ENCODE data around the gene SPTB.

SPTB gene

DNA sequence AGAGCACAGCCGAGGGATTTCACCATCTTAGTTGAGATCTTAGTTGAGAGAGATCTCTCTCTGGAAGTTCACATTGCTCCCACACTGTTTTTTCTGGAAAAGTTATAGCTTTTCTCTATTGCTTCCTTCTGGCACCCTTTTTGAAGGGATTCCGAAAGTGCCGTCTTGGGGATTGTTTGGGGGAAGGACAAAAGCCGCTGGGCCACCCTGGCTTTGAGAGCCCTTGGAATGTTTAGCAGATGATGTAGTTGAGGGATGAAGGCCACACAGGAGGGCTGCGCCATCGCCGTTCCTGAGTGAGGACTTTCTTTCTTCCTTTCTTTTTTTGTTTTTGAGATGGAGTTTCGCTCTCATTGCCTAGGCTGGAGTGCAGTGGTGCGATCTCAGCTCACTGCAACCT, 157.8 kb downstream of the SPTB start:
- no peak for FAIRE-seq

DNA sequence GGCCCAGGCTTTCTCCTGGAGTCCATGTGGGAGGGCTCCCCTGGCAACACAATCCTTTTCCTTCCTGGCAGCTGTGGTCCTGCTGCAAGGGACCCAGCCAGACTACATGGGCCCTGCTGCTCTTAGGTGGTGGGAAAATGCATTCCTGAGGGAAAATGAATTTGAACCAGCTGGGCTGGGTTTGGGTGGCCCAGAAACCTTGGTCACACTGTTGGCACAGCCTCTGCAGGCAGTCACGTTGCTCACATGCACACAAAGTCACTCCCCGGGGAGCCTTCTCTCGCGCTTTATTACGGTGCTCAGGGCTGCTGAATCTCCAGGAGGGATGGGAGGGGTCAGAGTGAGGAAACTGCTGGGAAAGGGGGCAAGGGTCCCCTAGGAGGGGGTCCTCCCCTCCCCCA, 158.3 kb downstream of the SPTB start:
- no peak for DNase-seq (ENCODE audit: insufficient read length, low spot score)
- TF ChIP-seq SPI1 (IDR thresholded peaks at IDR 0.05; ENCODE audit: low read depth, low read length) (no peak), POLR2A (IDR thresholded peaks at IDR 0.05; ENCODE audit: low read depth, low read length) (no peak), POU2F2 (IDR thresholded peaks at IDR 0.05; ENCODE audit: low read depth, low read length) (no peak), POLR2AphosphoS5 (IDR thresholded peaks at IDR 0.05; ENCODE audit: low read depth, low read length) (no peak), TAF1 (IDR thresholded peaks at IDR 0.05; ENCODE audit: low read depth, low read length) (no peak), PAX5 (IDR thresholded peaks at IDR 0.05; ENCODE audit: insufficient read depth, low read length, severe bottlenecking) (no peak)
- no peak for FAIRE-seq

More for the DNA sequence above, 157.8 kb downstream of the SPTB start:
- TF ChIP-seq TAF1 (IDR thresholded peaks at IDR 0.05; ENCODE audit: low read depth, low read length) (no peak), SPI1 (IDR thresholded peaks at IDR 0.05; ENCODE audit: low read depth, low read length) (no peak), POU2F2 (IDR thresholded peaks at IDR 0.05; ENCODE audit: low read depth, low read length) (no peak), POLR2A (IDR thresholded peaks at IDR 0.05; ENCODE audit: low read depth, low read length) (no peak), POLR2AphosphoS5 (IDR thresholded peaks at IDR 0.05; ENCODE audit: low read depth, low read length) (no peak), PAX5 (IDR thresholded peaks at IDR 0.05; ENCODE audit: insufficient read depth, low read length, severe bottlenecking) (no peak)
- no peak for DNase-seq (ENCODE audit: insufficient read length, low spot score)

DNA sequence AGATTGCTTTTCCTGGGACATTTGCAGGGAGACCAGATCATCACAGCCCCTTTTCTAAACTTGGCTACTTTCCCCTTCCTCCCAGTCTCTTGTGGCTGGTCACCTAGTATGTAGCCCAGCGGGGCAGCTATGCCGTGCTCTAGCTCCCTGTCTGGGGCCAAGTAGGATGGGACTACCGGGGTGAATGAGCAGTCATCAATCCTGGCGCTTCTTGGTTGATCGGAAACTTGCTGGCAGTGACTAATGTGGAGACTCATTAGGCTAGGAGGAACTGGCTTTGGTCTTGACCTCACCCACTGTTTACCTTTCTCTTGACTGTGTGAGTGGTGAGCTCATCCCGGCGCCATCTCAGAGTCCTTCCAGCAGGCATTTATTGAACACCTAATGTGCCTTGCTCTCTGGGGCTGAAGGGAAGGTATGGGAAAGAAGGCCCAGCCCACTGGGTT, 159.6 kb downstream of the SPTB start:
- FAIRE-seq (no peak), DNase-seq (ENCODE audit: insufficient read length, low spot score) (no peak)
- no peak for TF ChIP-seq POLR2AphosphoS5 (IDR thresholded peaks at IDR 0.05; ENCODE audit: low read depth, low read length)
- TF ChIP-seq POLR2A (IDR thresholded peaks at IDR 0.05; ENCODE audit: low read depth, low read length) = no peak
- no peak for TF ChIP-seq SPI1 (IDR thresholded peaks at IDR 0.05; ENCODE audit: low read depth, low read length)

DNA sequence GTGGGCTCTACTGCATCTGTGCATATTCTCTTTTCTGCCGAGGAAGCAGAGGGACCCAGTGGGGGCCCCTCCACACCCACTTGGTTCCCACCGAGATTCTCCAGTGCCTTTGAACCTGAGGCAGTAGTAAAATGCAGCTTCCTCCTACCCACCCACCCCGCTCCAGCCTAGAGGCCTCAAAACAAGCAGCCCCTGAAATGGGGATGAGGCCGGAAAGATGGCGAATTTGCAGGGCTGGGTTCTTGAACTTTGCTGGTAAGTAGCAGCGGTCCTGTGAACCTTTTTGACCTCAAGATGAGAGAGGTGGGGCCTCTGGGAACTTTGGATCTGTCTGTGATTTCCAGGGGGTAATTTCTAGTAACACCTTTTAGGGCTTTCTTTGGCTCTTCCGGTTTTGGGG, 160.1 kb downstream of the SPTB start:
- FAIRE-seq (no peak), DNase-seq (ENCODE audit: insufficient read length, low spot score) (no peak)
- TF ChIP-seq POLR2A (IDR thresholded peaks at IDR 0.05; ENCODE audit: low read depth, low read length) (no peak), POU2F2 (IDR thresholded peaks at IDR 0.05; ENCODE audit: low read depth, low read length) (no peak), POLR2AphosphoS5 (IDR thresholded peaks at IDR 0.05; ENCODE audit: low read depth, low read length) (no peak), SPI1 (IDR thresholded peaks at IDR 0.05; ENCODE audit: low read depth, low read length) (no peak), TAF1 (IDR thresholded peaks at IDR 0.05; ENCODE audit: low read depth, low read length) (no peak)

DNA sequence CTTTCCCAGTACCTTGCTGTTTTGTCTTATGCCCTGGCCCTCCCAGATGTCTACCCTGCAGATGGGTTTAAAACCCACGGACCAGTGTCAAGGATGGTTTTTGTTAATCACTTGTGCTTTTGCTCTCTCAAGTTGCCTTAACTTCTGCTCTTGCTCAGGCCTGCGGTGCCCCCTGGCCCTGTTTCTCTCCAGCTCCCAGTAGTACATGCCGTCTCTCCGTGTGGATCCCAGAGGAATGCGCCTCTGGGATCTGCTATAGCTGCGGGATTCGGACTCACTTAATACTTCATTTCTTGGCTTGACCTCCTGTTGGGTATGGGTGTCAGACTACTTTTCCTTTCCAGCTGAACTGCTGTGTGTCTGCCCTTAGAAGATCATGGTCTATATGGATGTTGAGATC, 160.9 kb downstream of the SPTB start:
- TF ChIP-seq POLR2A (IDR thresholded peaks at IDR 0.05; ENCODE audit: low read depth, low read length) = no peak
- no peak for TF ChIP-seq TAF1 (IDR thresholded peaks at IDR 0.05; ENCODE audit: low read depth, low read length)
- TF ChIP-seq POLR2AphosphoS5 (IDR thresholded peaks at IDR 0.05; ENCODE audit: low read depth, low read length) = no peak
- no peak for TF ChIP-seq PAX5 (IDR thresholded peaks at IDR 0.05; ENCODE audit: insufficient read depth, low read length, severe bottlenecking)
- no peak for TF ChIP-seq SPI1 (IDR thresholded peaks at IDR 0.05; ENCODE audit: low read depth, low read length)
- no peak for TF ChIP-seq POU2F2 (IDR thresholded peaks at IDR 0.05; ENCODE audit: low read depth, low read length)
- no peak for DNase-seq (ENCODE audit: insufficient read length, low spot score)
- no peak for FAIRE-seq

DNA sequence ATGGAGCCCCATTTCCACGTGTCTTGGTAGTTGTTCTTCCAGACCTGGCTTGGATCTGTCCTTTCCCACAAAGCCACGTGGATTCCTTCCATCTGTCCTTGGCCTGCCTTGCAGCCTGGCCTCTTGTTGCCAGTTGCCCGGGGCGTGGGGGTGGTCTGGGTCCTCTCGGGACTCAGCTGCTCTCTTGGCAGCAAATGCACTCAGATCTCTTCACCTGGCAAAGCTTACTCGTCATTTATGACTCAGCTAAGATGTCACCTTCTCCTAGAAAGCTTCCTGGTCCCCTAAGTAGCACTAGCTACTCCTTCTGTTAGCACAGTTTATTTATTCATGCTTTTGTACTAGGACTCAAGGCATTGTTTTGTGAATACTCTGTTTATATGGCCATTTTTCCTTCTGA, 161.8 kb downstream of the SPTB start:
- FAIRE-seq (no peak), DNase-seq (ENCODE audit: insufficient read length, low spot score) (no peak)
- TF ChIP-seq POLR2A (IDR thresholded peaks at IDR 0.05; ENCODE audit: low read depth, low read length) (no peak), PAX5 (IDR thresholded peaks at IDR 0.05; ENCODE audit: insufficient read depth, low read length, severe bottlenecking) (no peak), POU2F2 (IDR thresholded peaks at IDR 0.05; ENCODE audit: low read depth, low read length) (no peak), POLR2AphosphoS5 (IDR thresholded peaks at IDR 0.05; ENCODE audit: low read depth, low read length) (no peak), TAF1 (IDR thresholded peaks at IDR 0.05; ENCODE audit: low read depth, low read length) (no peak), SPI1 (IDR thresholded peaks at IDR 0.05; ENCODE audit: low read depth, low read length) (no peak)

DNA sequence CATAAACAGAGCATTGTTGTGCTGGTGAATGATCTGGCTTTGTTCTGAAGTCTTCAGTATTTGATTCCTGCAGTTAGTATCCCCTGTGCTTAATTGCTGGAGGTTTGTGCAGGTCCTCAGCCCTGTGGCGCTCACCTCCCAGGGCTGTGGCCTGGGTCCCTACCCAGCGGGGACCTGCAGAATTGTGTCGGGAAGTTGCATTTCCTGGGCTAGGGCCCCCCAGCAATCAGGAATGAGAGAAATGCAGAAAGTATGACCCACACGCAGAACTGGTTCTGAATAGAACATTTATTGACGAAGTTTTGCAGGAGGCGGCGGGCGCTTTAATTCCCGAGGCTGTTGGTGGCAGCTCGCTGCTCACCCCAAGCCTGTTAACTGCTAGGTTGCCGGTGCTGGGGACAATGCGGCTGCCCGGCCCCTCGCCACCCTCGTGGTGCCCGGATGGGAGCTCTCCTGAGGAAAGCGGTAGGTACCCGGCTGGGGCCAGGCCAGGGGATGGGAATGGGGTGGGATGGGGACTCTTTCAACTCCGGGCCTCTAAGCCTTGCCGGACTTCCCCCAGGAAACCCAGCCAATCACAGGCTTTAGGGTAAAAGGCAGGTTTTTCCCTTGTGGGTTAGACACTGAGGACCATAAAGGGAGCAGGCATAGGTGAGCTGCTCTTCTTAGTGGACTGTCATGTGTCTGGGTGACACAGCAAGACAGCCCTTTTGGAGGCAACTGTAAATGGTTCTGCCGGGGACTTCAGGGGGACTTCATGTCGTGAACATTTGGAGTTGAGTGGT, 163.9 kb downstream of the SPTB start:
- FAIRE-seq = no peak
- no peak for DNase-seq (ENCODE audit: insufficient read length, low spot score)
- TF ChIP-seq POLR2A (IDR thresholded peaks at IDR 0.05; ENCODE audit: low read depth, low read length) (no peak), TAF1 (IDR thresholded peaks at IDR 0.05; ENCODE audit: low read depth, low read length) (no peak), SPI1 (IDR thresholded peaks at IDR 0.05; ENCODE audit: low read depth, low read length) (no peak), PAX5 (IDR thresholded peaks at IDR 0.05; ENCODE audit: insufficient read depth, low read length, severe bottlenecking) (no peak), POU2F2 (IDR thresholded peaks at IDR 0.05; ENCODE audit: low read depth, low read length) (no peak), POLR2AphosphoS5 (IDR thresholded peaks at IDR 0.05; ENCODE audit: low read depth, low read length) (no peak)

DNA sequence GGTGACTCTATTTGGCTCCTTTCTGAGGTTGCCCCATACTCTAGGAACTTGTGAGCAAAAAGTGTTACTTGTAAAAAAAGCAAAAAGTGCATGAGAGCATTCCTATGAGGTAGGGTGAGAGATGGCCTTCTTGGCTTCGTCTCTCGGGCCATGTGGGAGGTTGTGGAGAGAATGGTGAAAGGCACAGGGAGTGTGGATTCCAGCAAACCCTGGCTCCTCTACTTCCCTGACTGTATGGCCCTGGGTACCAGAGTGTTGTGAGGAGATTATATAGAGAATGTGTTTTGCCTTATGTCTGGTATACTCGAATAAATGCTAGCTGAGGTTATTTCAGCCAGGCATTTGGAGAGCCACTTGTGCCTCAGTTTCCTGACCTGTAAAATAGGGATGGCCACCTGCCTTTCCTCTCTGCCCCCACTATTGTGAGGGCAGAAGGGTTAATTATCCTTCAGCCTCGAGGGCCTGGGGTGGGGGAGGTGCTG, 164.5 kb downstream of the SPTB start:
- FAIRE-seq = no peak
- no peak for TF ChIP-seq POLR2A (IDR thresholded peaks at IDR 0.05; ENCODE audit: low read depth, low read length)
- no peak for TF ChIP-seq POLR2AphosphoS5 (IDR thresholded peaks at IDR 0.05; ENCODE audit: low read depth, low read length)
- no peak for TF ChIP-seq POU2F2 (IDR thresholded peaks at IDR 0.05; ENCODE audit: low read depth, low read length)
- TF ChIP-seq SPI1 (IDR thresholded peaks at IDR 0.05; ENCODE audit: low read depth, low read length) = no peak
- TF ChIP-seq TAF1 (IDR thresholded peaks at IDR 0.05; ENCODE audit: low read depth, low read length) = no peak
- TF ChIP-seq PAX5 (IDR thresholded peaks at IDR 0.05; ENCODE audit: insufficient read depth, low read length, severe bottlenecking) = no peak
- no peak for DNase-seq (ENCODE audit: insufficient read length, low spot score)

DNA sequence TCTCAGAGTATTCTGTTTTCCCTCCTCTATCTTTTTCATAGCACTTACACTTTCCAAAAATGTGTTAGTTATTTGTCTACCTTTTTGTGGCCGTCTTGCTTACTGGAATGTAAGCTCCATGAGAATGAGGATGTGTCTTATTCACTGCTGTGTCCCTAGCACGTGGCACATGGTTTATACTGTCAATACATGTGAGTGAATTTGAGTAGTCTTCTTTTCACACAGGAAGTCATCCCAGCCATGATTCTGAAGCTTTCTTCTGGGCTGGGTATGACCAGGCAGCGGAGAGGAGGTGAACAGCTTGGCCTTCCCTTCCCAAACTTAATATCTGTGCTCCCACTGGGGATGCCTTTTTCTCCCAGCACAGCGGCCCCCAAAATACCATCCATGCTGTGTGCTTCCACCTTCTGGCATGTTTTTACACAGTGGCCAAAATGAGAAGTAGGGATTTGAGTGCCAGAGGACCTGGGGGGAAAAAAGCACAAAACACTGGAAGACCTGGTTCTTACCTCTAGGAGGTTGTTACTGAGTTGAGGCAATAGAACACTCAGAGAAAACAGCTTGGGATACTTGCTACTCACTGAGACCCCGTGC, 165.2 kb downstream of the SPTB start:
- TF ChIP-seq SPI1 (IDR thresholded peaks at IDR 0.05; ENCODE audit: low read depth, low read length) (no peak), POLR2AphosphoS5 (IDR thresholded peaks at IDR 0.05; ENCODE audit: low read depth, low read length) (no peak), POLR2A (IDR thresholded peaks at IDR 0.05; ENCODE audit: low read depth, low read length) (no peak), PAX5 (IDR thresholded peaks at IDR 0.05; ENCODE audit: insufficient read depth, low read length, severe bottlenecking) (no peak), TAF1 (IDR thresholded peaks at IDR 0.05; ENCODE audit: low read depth, low read length) (no peak), POU2F2 (IDR thresholded peaks at IDR 0.05; ENCODE audit: low read depth, low read length) (no peak)
- DNase-seq (ENCODE audit: insufficient read length, low spot score) (no peak), FAIRE-seq (no peak)
